ENCODE results near the gene TP53BP2. TPM values are rescaled to one million over a fixed set of nuclear protein-coding genes. Genes with fewer than 3 reads are reported as not detected.
A peak's percentile ranks its signal among the peaks of the same experiment; 100 is the strongest.
"Not testable (repeated sequence)": the region's sequence is repeated elsewhere in the genome, so short reads cannot be mapped to it uniquely, and the experiment has no call there.

TP53BP2 gene, protein sequence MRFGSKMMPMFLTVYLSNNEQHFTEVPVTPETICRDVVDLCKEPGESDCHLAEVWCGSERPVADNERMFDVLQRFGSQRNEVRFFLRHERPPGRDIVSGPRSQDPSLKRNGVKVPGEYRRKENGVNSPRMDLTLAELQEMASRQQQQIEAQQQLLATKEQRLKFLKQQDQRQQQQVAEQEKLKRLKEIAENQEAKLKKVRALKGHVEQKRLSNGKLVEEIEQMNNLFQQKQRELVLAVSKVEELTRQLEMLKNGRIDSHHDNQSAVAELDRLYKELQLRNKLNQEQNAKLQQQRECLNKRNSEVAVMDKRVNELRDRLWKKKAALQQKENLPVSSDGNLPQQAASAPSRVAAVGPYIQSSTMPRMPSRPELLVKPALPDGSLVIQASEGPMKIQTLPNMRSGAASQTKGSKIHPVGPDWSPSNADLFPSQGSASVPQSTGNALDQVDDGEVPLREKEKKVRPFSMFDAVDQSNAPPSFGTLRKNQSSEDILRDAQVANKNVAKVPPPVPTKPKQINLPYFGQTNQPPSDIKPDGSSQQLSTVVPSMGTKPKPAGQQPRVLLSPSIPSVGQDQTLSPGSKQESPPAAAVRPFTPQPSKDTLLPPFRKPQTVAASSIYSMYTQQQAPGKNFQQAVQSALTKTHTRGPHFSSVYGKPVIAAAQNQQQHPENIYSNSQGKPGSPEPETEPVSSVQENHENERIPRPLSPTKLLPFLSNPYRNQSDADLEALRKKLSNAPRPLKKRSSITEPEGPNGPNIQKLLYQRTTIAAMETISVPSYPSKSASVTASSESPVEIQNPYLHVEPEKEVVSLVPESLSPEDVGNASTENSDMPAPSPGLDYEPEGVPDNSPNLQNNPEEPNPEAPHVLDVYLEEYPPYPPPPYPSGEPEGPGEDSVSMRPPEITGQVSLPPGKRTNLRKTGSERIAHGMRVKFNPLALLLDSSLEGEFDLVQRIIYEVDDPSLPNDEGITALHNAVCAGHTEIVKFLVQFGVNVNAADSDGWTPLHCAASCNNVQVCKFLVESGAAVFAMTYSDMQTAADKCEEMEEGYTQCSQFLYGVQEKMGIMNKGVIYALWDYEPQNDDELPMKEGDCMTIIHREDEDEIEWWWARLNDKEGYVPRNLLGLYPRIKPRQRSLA
- total RNA-seq (2014; rRNA removed; shearing (Covaris generic)), result 22.1 and 38.5 TPM in 2 replicates

GRCh38 chr1:223845810-223846682 is at the start of gene TP53BP2:
TSS of gene TP53BP2 (minus strand) at chr1:223845947. CDS start at chr1:223845680, 267 bp downstream.
- DNase-seq (ENCODE audit: low spot score), result peak; percentile 69

DNA sequence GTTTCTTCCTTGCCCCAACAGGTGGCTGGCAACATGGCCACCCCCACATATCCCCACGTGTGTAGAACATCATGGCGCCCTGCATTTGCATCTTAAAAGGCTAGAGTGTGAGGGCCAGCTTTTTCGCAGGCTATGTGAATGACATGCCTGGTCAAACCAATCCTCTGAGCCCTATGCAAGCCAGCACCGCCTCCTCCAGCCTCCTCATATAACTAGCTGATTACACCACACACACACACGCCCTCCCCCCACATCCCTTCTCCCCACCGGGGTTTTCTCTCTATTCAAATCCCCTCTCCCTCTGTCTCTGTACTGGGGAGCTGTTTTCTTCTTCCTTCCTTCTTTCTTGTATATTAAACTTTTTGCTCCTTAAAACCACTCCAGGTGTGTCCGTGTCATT is 44.7 kb upstream of the TP53BP2 start:
- DNase-seq (ENCODE audit: low spot score), result not testable (repeated sequence)

DNA sequence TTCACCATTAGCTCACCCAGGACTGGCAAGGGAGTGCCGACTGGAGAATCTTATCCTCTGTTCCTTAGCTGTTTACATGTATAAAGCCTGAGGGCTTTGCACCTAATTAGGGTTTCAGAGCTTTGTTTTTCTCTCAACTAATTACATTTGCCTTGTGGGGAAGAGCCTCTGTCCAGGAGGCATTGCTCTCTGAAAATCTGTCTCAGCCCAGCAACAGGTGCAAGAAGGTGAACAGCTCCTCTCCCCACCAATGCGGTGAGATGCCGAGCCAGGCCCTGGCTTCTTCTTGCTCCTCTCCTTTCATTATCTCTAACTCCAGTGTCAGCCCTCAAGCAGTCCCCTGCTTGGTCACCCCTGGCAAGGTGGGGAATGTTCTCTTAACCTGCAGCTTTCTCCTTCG is 43.6 kb upstream of the TP53BP2 start:
- not testable (repeated sequence) for DNase-seq (ENCODE audit: low spot score)

DNA sequence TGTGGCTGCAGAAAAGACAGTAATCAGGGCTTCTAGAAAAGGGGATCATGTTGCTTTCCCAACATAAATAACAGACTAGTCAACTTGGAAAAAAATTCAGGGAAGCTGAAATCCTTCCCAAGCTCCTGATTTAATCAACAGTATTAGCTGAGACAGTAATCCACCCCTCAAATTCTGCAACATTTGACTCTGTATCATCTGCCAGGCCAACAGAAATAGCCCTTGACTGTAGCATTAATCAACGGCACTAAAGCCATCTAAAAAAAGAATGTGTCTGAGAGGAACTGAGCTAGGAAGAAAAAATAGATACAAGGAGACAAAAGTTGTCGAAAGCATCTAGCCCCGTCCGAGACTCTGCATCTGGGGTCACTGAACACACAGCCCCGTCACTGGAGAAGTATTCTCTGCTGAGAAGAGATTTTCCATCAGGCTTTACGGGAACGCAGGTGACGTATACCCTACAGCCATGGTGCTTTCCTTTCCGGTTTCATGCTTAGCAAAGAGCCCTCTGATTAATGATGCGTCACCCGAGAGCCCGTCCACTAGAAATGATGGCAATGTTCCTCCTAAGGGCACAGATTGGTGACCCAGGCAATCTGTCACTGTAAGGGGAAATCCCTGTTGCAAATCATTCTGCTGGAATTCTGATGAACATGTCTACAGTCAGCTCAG is 42.1 kb upstream of the TP53BP2 start:
- peak; percentile 84 for DNase-seq (ENCODE audit: low spot score)

DNA sequence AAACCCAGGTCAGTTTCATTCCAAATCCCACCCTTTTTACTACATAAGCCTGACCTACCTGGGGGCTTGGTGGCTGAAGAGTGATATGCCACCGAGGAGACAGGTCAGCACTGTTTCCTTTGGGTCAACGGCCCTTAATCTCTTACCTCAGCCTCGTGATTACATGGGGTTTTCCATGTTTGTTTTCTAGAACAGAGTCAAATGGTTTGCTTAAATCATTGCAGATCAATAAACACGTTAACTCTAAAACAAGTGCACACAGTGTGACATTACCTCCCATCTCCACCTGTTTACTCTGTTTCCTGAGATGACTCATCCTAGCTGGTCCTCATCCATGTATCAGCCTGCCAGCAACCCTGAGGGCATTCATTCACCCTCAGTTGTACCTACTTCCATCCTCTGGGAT is 40.8 kb upstream of the TP53BP2 start:
- DNase-seq (ENCODE audit: low spot score), result no peak

- DNase-seq (ENCODE audit: low spot score), result no peak
Measured at GRCh38 chr1:223885614-223886013, 39.9 kb upstream of the TP53BP2 start.

- DNase-seq (ENCODE audit: low spot score), result no peak
Measured at GRCh38 chr1:223878598-223879325, 33.0 kb upstream of the TP53BP2 start.

DNA sequence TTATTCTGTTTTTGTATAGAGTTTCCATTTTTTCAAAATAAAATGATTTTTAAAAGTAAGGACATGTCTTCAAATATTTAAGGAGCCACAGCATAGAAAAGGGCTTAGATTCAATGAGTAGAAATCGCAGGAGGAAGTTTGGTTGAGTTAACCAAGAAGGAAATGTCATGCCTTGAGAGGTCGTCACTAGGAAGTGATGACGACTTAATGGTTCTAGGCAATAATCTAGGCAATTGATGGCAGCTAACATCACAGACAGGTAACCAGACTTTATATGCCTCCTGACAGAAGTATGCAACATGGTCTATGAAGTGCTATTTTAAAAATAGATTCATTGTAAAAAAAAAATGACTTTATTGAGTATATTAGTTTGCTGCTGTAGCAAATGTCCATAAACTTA is 32.1 kb upstream of the TP53BP2 start:
- DNase-seq (ENCODE audit: low spot score), result no peak

DNA sequence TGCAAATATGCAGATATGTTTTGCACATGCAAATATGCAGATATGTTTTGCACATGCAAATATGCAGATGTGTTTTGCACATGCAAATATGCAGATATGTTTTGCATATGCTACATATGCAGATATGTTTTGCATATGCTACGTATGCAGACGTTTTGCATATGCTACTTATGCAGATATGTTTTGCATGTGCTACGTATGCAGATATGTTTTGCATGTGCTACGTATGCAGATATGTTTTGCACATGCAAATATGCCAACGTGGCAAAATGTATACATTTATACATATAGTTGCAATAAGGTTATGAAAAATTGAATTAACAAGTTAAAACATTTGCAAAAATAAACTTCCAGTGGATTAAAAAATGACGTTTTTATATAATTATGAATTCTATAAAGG is 30.8 kb upstream of the TP53BP2 start:
- DNase-seq (ENCODE audit: low spot score), result no peak

DNA sequence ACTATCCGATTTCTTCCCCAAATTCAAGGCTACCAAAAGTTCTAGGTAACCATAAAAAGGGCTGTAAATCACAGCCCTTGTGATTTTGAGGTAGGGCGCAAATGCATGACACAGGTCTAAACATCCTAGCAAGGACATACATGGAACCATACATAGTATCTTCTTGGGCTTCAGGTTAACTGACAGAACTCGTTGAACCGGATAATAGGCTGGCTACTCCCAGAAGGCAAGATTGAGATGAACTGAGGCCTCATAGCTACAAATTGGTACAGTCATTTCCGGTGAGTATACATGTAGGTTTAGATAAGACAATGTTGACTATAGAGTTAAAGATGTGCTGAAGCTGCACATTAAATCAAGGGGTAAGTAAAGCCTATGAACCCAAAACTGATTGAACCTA is 27.3 kb upstream of the TP53BP2 start:
- DNase-seq (ENCODE audit: low spot score), result no peak

DNA sequence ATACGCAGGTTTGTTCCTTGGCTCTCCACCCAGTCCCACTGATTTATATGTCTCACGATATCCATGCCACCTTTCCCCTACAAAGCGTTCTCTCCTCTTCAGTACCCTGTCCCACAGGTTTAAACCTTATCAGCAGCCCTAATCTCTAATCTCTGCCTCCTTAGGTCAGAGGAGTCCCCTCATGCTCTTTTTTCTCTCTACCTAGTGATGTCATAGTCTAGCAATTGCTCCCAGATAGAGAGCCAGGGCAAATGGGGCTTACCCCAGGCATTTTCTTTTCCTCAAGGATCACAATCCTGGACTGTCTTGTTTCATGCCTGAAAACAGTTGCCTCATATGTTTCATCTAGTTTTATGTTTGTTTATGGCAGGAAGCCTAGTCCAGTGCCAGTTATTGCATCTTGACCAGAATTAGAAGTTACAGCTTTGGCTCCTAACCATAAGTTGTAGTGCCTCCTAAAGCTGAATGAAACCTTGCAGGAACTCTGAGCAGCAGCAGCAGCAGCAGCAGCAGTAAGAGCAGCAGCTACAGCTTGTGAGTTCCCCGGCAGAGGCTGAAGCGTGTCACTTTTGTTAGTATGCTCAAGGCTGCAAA is 26.7 kb upstream of the TP53BP2 start:
- no peak for DNase-seq (ENCODE audit: low spot score)

GRCh38 chr1:223870617-223871574 is 25.1 kb upstream of the TP53BP2 start:
- no peak for DNase-seq (ENCODE audit: low spot score)

DNA sequence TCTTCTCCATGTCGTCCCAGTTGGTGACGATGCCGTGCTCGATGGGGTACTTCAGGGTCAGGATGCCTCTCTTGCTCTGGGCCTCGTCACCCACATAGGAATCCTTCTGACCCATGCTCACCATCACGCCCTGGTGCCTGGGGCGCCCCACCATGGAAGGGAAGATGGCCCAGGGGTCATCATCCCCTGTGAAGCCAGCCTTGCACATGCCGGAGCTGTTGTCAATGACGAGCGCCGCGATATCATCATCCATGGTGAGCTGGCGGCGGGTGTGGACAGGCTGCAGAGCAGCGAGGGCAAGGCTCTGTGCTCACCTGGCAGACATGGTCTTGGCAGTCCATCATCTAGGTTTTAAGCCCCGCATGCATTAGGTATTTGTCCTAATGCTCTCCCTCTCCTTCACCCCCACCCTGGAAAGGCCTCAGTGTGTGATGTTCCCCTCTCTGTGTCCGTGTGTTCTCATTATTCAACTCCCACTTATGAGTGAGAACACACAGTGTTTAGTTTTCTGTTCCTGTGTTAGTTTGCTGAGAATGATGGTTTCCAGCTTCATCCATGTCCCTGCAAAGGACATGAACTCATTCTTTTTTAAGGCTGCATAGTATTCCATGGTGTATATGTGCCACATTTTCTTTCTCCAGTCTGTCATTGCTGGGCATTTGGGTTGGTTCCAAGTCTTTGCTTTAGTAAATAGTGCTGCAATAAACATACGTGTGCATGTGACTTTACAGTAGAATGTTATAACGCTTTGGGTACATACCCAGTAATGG is 19.0 kb upstream of the TP53BP2 start:
- DNase-seq (ENCODE audit: low spot score), result not testable (repeated sequence)

DNA sequence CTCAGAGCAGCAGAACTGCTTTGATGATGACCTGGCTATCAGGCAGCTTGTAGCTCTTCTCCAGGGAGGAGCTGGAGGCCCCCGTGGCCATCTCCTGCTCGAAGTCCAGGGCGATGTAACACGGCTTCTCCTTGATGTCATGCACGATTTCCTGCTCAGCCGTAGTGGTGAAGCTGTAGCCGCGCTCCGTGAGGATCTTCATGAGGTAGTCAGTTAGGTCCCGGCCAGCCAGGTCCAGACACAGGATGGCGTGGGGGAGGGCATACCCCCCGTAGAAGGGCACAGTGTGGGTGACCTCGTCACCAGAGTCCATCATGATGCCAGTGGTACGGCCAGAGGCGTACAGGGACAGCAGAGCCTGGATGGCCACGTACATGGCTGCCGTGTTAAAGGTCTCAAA is 18.3 kb upstream of the TP53BP2 start:
- no peak for DNase-seq (ENCODE audit: low spot score)

DNA sequence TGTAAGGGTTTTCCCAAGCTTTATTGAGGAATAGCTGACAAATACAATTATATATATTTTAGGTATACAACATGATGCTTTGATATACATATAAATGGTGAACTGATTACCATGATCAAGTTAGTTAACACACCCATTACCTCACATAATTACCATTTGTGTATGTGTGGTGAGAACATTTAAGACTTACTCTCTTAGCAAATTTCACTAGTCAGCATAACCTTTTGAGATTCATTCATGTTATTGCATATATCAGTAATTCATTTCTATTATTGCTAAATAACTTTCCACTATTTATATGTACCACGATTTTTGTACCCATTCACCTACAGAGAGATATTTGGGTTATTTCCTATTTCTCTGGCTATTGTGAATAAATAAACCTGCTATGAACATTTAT is 16.2 kb upstream of the TP53BP2 start:
- DNase-seq (ENCODE audit: low spot score), result no peak

GRCh38 chr1:223860051-223860622 is 14.4 kb upstream of the TP53BP2 start:
- DNase-seq (ENCODE audit: low spot score), result no peak

DNA sequence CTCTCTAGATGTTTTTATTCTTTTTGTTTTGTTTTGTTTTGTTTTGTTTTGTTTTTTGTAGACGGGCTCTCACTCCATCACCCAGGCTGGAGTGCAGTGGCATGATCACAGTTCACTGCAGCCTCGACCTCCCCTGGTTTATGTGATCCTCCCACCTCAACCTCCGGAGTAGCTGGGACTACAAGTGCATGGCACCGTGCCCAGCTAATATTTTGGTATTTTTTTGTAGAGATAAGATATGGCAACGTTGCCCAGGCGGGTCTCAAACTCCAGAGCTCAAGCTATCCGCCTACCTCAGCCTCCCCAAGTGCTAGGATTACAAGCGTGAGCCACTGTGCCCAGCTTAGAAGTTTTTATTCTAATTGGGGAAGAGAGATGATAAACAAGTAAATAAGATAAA is 13.3 kb upstream of the TP53BP2 start:
- no peak for DNase-seq (ENCODE audit: low spot score)
